K562 (cell line): ENCODE data around the gene VSIG10L2. TPM values are rescaled to one million over a fixed set of nuclear protein-coding genes. Genes with fewer than 3 reads are reported as not detected.

Source experiments
- ATAC-seq: fragments of 200-7000 bp; cut with Tn5 transposase; 3 replicates; pipeline ENCODE4 v1.9.1; 2020; ENCODE audit warnings: moderate library complexity
- BruUV-seq: library from RNA; stranded (reverse); fragments of 400-500 nt; replicated peaks from 2 replicates; lab custom pipeline; 2021; lab: Mats Ljungman, UMichigan
- CTCF ChIA-PET: fragments of 300-600 bp; formaldehyde crosslinking; extraction: SDS; loops from one replicate; lab custom pipeline; 2021; ENCODE audit warnings: low intra/inter-chr PET ratio; lab: Yijun Ruan, JAX
- POLR2A ChIA-PET: fragments of 300-600, 350-650 bp; sonication (Branson Sonifier 250); formaldehyde crosslinking; extraction: SDS; loops from one replicate; lab custom pipeline; 2021; ENCODE audit warnings: antibody characterized with exemption, inconsistent platforms; lab: Yijun Ruan, JAX
- DNase-seq, 4 experiments: peaks; one replicate each; pipeline versions ENCODE4 v3.0.0 to v3.0.0-alpha.2; 2011 to 2018; ENCODE audit warnings: low spot score in 3 of 4, mixed read lengths in 3 of 4; ENCODE audit errors: extremely low read depth in 1 of 4
- FAIRE-seq: peaks from 2 replicates; lab custom pipeline; 2011; peaks lifted over from hg19 to GRCh38; lab: Jason Lieb, UNC
- H2AFZ ChIP-seq: 2 replicates; pipeline ENCODE4 v1.6.0; 2011; ENCODE audit warnings: low read depth, low read length, control low read depth, inconsistent platforms
- H3K27ac ChIP-seq: fragments of 200-600 bp; 3 replicates; pipeline ENCODE4 v1.8.0; 2011; ENCODE audit warnings: low read depth, mild to moderate bottlenecking, control low read depth, inconsistent platforms, low read length, moderate library complexity, mixed read lengths; ENCODE audit errors: extremely low read depth
- H3K27me3 ChIP-seq, 2 experiments: fragments of 300-600 bp in 1 of 2; 2 replicates in 1 of 2; 3 replicates in 1 of 2; pipeline versions ENCODE4 v1.6.0 to v1.8.0; 2011; ENCODE audit warnings: inconsistent platforms in 2 of 2, low read length in 2 of 2, mild to moderate bottlenecking in 1 of 2, mixed read lengths in 1 of 2, moderate library complexity in 1 of 2; ENCODE audit not compliant: control insufficient read depth in 2 of 2, insufficient read depth in 2 of 2
- H3K36me3 ChIP-seq: fragments of 300-600 bp; 3 replicates; pipeline ENCODE4 v1.8.0; 2011; ENCODE audit warnings: mild to moderate bottlenecking, low read length, inconsistent platforms; ENCODE audit not compliant: control insufficient read depth, insufficient read depth
- H3K4me1 ChIP-seq, 2 experiments: fragments of 200-600 bp in 1 of 2; replicated peaks in 1 of 2; 2 replicates in 1 of 2; 3 replicates in 1 of 2; pipeline versions ENCODE4 v1.5.1 to v1.8.0; 2011; ENCODE audit warnings: inconsistent platforms in 2 of 2, low read length in 2 of 2, mild to moderate bottlenecking in 1 of 2, mixed read lengths in 1 of 2, moderate library complexity in 1 of 2; ENCODE audit not compliant: control insufficient read depth in 2 of 2, insufficient read depth in 2 of 2
- H3K4me2 ChIP-seq: 2 replicates; pipeline ENCODE4 v1.6.1; 2011; ENCODE audit warnings: low read length, control low read depth, inconsistent platforms, mixed read lengths; ENCODE audit not compliant: insufficient read depth
- H3K4me3 ChIP-seq: fragments of 200-600 bp; sonication (generic), shearing (Covaris generic); 2 replicates; pipeline ENCODE4 v1.5.1; 2016; ENCODE audit warnings: control low read depth, inconsistent platforms
- H3K79me2 ChIP-seq: fragments of 200-600 bp; 3 replicates; pipeline ENCODE4 v1.8.0; 2011; ENCODE audit warnings: low read length, inconsistent platforms; ENCODE audit not compliant: control insufficient read depth, insufficient read depth
- H3K9ac ChIP-seq, 2 experiments: 2 replicates each; pipeline versions ENCODE4 v1.6.0 to v1.6.1; 2011; ENCODE audit warnings: low read depth in 2 of 2, low read length in 2 of 2, control low read depth in 1 of 2, inconsistent platforms in 1 of 2, mild to moderate bottlenecking in 1 of 2, mixed read lengths in 1 of 2; ENCODE audit not compliant: insufficient read depth in 1 of 2
- H3K9me1 ChIP-seq: one replicate; pipeline ENCODE4 v1.6.0; 2011; ENCODE audit warnings: inconsistent platforms, mild to moderate bottlenecking, low read length, moderate library complexity; ENCODE audit not compliant: control insufficient read depth, insufficient read depth
- H3K9me3 ChIP-seq: replicated peaks from 2 replicates; pipeline ENCODE4 v1.5.1; 2011; ENCODE audit warnings: low read depth, low read length, inconsistent platforms; ENCODE audit not compliant: control insufficient read depth, insufficient read depth
- H4K20me1 ChIP-seq: replicated peaks from 2 replicates; pipeline ENCODE4 v1.6.1; 2011; ENCODE audit warnings: low read length, inconsistent platforms, mixed read lengths; ENCODE audit not compliant: control insufficient read depth, insufficient read depth
- NR1H2 ChIP-seq: sonication (generic); formaldehyde crosslinking; IDR thresholded peaks from 2 replicates; pipeline ENCODE4 v1.4.0; 2020; ENCODE audit warnings: mild to moderate bottlenecking, missing genetic modification reagents
- PRMT5 ChIP-seq: sonication (generic); formaldehyde crosslinking; IDR thresholded peaks from 2 replicates; pipeline ENCODE4 v1.5.0; 2020; ENCODE audit warnings: missing genetic modification reagents
- ZNF41 ChIP-seq: fragments of 250-450 bp; sonication (Bioruptor Pico); conservative IDR thresholded peaks from 2 replicates; pipeline ENCODE4 v1.4.0; 2020; ENCODE audit warnings: mild to moderate bottlenecking
- WGBS: fragments of 100-300 bp; shearing (Covaris generic); methylation state at CpG from one replicate; pipeline ENCODE4 v1.1.6; 2016; ENCODE audit warnings: low coverage, mixed read lengths; ENCODE audit not compliant: insufficient coverage; ENCODE audit errors: missing lambda C conversion rate; 5-methylcytosine and 5-hydroxymethylcytosine counted together
- in situ Hi-C: fragments of 300-500 bp; cut with MboI; formaldehyde crosslinking; loops from 4 replicates; pipeline ENCODE4 v1.15.0; 2018; ENCODE audit warnings: inconsistent platforms, mixed read lengths
- intact Hi-C: fragments of 100-400 bp; cut with micrococcal nuclease; formaldehyde crosslinking; loops from 2 replicates; pipeline ENCODE4 v1.14.2; 2022
- polyA plus RNA-seq, 8 experiments: library from polyadenylated mRNA; depleted of rRNA in 4 of 8; stranded (reverse) in 5 of 8; unstranded in 3 of 8; fragments of >200 nt; fragmentation: Nextera tagmentation in 2 of 8; fragmentation: Illumina TruSeq in 1 of 8; extraction: Ambion mirVana in 2 of 8; extraction: Trizol in 1 of 8; gene quantifications; 2 replicates each; pipeline versions ENCODE4 v1.2.1 to v1.2.3, GENCODE V29; 2011 to 2014; ENCODE audit warnings: inconsistent platforms in 1 of 8, missing spikeins in 1 of 8
- total RNA-seq, 7 experiments: library from RNA; depleted of rRNA in 6 of 7; stranded (reverse); fragments of >200 nt in 6 of 7; fragmentation: Illumina TruSeq in 2 of 7; extraction: Trizol in 2 of 7; gene quantifications; 2 replicates each; pipeline versions ENCODE4 v1.2.1 to v1.2.3, GENCODE V29; 2011 to 2021; ENCODE audit warnings: low replicate concordance in 1 of 7
- TF ChIP-seq, protein P1 (sequence below), 2 experiments: IDR thresholded peaks; 2 replicates each; pipeline ENCODE4 v1.6.1; 2011; ENCODE audit warnings: borderline replicate concordance in 1 of 2, control low read depth in 1 of 2, low read depth in 1 of 2, low read length in 1 of 2, mild to moderate bottlenecking in 1 of 2, mixed read lengths in 1 of 2, moderate library complexity in 1 of 2; ENCODE audit not compliant: insufficient read depth in 1 of 2, insufficient read length in 1 of 2, poor library complexity in 1 of 2, severe bottlenecking in 1 of 2; ENCODE audit errors: extremely low read depth in 1 of 2

The VSIG10L2 gene
- total and polyA plus RNA-seq, 9 of the 15 experiments (the other 6 are each of a cell fraction or from before 2014, with no cell fraction given) = not detected

DNA sequence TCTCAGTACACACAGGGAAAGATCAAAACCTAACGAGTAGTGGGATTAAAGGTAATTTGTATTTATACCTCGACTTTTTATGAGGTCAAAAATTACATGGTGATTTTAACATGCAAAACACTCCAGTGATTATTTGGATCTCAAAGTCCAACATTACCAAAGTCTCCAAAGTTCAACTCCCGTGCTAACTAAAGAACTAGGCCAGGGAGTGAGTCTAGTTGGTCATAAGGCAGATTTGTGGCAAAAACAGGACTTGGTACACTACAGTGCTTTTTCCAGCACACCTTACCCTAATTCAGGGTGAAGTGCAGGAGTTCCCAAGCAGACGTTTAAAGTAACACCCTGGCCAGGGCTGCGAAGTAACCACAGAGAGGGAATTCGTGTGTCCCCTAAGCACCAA, 44.0 kb upstream of the VSIG10L2 start:
- FAIRE-seq = no peak
- peaks cover 42% of the 10 kb centered on the region for H3K79me2 ChIP-seq
- H3K4me3 ChIP-seq = peak overlapping the region; percentile 68
- no peaks in the 10 kb centered on the region for H3K9me1 ChIP-seq
- H3K4me2 ChIP-seq = peak overlapping the region; percentile 89
- intact Hi-C loops = no loop called here
- H3K9me3 ChIP-seq = no peaks in the 10 kb centered on the region
- ATAC-seq = peak; percentile 56
- H2AFZ ChIP-seq = peak overlapping the region; percentile 56
- H4K20me1 ChIP-seq = no peaks in the 10 kb centered on the region
- H3K36me3 ChIP-seq = peaks cover 37% of the 10 kb centered on the region
- CTCF ChIA-PET = interaction anchor here (0.7 kb wide), 1 partner anchor 143 kb away, joined by 3 read pairs; no protein-coding TSS in a partner anchor
- no TSS peak for BruUV-seq
- TF ChIP-seq ZNF41 (CRISPR knock-in tag) = no peak
- no peak for TF ChIP-seq PRMT5 (CRISPR knock-in tag)
- TF ChIP-seq NR1H2 (CRISPR knock-in tag) = no peak
- TF ChIP-seq, protein P1, sequence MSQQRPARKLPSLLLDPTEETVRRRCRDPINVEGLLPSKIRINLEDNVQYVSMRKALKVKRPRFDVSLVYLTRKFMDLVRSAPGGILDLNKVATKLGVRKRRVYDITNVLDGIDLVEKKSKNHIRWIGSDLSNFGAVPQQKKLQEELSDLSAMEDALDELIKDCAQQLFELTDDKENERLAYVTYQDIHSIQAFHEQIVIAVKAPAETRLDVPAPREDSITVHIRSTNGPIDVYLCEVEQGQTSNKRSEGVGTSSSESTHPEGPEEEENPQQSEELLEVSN (IDR thresholded peaks at IDR 0.05; ENCODE audit: borderline replicate concordance in 1 of 2, extremely low read depth in 1 of 2, insufficient read depth in 1 of 2, insufficient read length in 1 of 2, low read depth in 1 of 2, low read length in 1 of 2, poor library complexity in 1 of 2, severe bottlenecking in 1 of 2) = peak in 1 of 2 experiments; percentile 16
- TF ChIP-seq, all 486 proteins: peak for 1
- in situ Hi-C loops = no loop called here
- DNase-seq = no peak
- peak overlapping the region; percentile 85 to 93; a peak in 3 of 4 replicates for H3K9ac ChIP-seq
- peak overlapping the region; percentile 67 for H3K27ac ChIP-seq
- H3K27me3 ChIP-seq = peaks cover 6 to 20% of the 10 kb centered on the region in 2 experiments; a peak in 4 of 5 replicates
- WGBS = 4% methylated on average over 6 of the region's 6 CpGs
- H3K4me1 ChIP-seq = peaks cover 0 to 6% of the 10 kb centered on the region in 2 experiments; a peak in 2 of 5 replicates
- POLR2A ChIA-PET = interaction anchor here (1.8 kb wide), 1 partner anchor 15 kb away, joined by 9 read pairs; no protein-coding TSS in a partner anchor
